Measurements from ENCODE around the gene SPAAR. TPM values are rescaled to one million over a fixed set of nuclear protein-coding genes. Genes with fewer than 3 reads are reported as not detected.

Gene SPAAR
- polyA plus RNA-seq, 2 of the 4 experiments (the other 2 are of a cell fraction), result not detected

- Histone ChIP-seq H3K4me3 (no peak overlapping the region), H3K4me1 (peaks cover 2% of the 10 kb centered on the region; the same call in 1 of the 3 replicates), H3K27ac (no peak overlapping the region), H3K4me2 (no peak overlapping the region), H3K9me3 (no peaks in the 10 kb centered on the region)
- FAIRE-seq, result no peak
- CTCF ChIA-PET, result interaction anchor here (1.6 to 4.5 kb wide), 2 partner anchors 12 to 27 kb away, joined by 4 to 25 read pairs; no protein-coding TSS in a partner anchor
- WGBS (ENCODE audit: missing lambda C conversion rate), result 71% methylated on average over 19 of the region's 19 CpGs
- DNase-seq (ENCODE audit: low read depth in 1 of 2, low spot score in 1 of 2), result no peak
- ATAC-seq, result no peak
- TF ChIP-seq EP300 (IDR thresholded peaks at IDR 0.05) (no peak), KDM1A (IDR thresholded peaks at IDR 0.05; ENCODE audit: low read depth) (no peak), NFE2L2 (conservative IDR thresholded peaks at IDR 0.05; ENCODE audit: low read length) (no peak), CEBPB (IDR thresholded peaks at IDR 0.05) (no peak), ESRRA (IDR thresholded peaks at IDR 0.05; ENCODE audit: borderline replicate concordance, low read length) (no peak), ZNF302 (CRISPR knock-in tag; IDR thresholded peaks at IDR 0.05) (no peak), ATOH8 (CRISPR knock-in tag; IDR thresholded peaks at IDR 0.05; ENCODE audit: low read depth) (no peak), CBX2 (IDR thresholded peaks at IDR 0.05; ENCODE audit: borderline replicate concordance, low read depth) (no peak), HES2 (IDR thresholded peaks at IDR 0.05) (no peak), HDAC2 (IDR thresholded peaks at IDR 0.05) (no peak), HMGXB4 (CRISPR knock-in tag; IDR thresholded peaks at IDR 0.05; ENCODE audit: borderline replicate concordance) (no peak), RAD21 (conservative IDR thresholded peaks at IDR 0.05 in 1 of 2, IDR thresholded peaks at IDR 0.05 in 1 of 2) (no peak), MYC (IDR thresholded peaks at IDR 0.05; ENCODE audit: borderline replicate concordance, low read length) (no peak), MAX (IDR thresholded peaks at IDR 0.05) (no peak), CHD4 (IDR thresholded peaks at IDR 0.05; ENCODE audit: borderline replicate concordance) (no peak), HEYL (CRISPR knock-in tag; IDR thresholded peaks at IDR 0.05) (no peak), JUN (IDR thresholded peaks at IDR 0.05) (no peak), FOXS1 (CRISPR knock-in tag; IDR thresholded peaks at IDR 0.05) (no peak), SREBF2 (IDR thresholded peaks at IDR 0.05) (no peak), CHD2 (IDR thresholded peaks at IDR 0.05; ENCODE audit: low read length, partially characterized antibody) (no peak)
- POLR2A ChIA-PET, result no interaction called here
Observed at GRCh38 chr9:35869621-35870216, 39.6 kb upstream of the SPAAR start.

- CTCF ChIA-PET, result interaction anchor here (0.6 to 4.5 kb wide), 5 partner anchors 9 to 80 kb away, joined by 3 to 25 read pairs (median 4); no protein-coding TSS in a partner anchor
- Histone ChIP-seq H3K4me3 (no peak within 1 kb of the TSS), H3K4me1 (peaks cover 2% of the 10 kb centered on the region; the same call in 1 of the 3 replicates), H3K4me2 (no peak within 1 kb of the TSS), H3K9me3 (peaks cover 2% of the 10 kb centered on the region; the same call in 1 of the 3 replicates), H3K27ac (no peak within 1 kb of the TSS)
- no peak for FAIRE-seq
- no peak for ATAC-seq
- 80% methylated on average over 8 of the region's 8 CpGs for WGBS (ENCODE audit: missing lambda C conversion rate)
- POLR2A ChIA-PET, result no interaction called here
- no peak for DNase-seq (ENCODE audit: low read depth in 1 of 2, low spot score in 1 of 2)
- TF ChIP-seq JUN (IDR thresholded peaks at IDR 0.05) (no peak), HMGXB4 (CRISPR knock-in tag; IDR thresholded peaks at IDR 0.05; ENCODE audit: borderline replicate concordance) (no peak), NR3C1 (IDR thresholded peaks at IDR 0.05) (no peak), HOXB13 (CRISPR knock-in tag; IDR thresholded peaks at IDR 0.05; ENCODE audit: low read depth) (no peak), FOSL2 (IDR thresholded peaks at IDR 0.05) (no peak), FOSL2 (CRISPR knock-in tag; IDR thresholded peaks at IDR 0.05) (no peak), REST (IDR thresholded peaks at IDR 0.05) (no peak), RFX5 (IDR thresholded peaks at IDR 0.05) (no peak), BHLHE40 (IDR thresholded peaks at IDR 0.05; ENCODE audit: low read depth, low read length) (no peak), EHF (CRISPR knock-in tag; IDR thresholded peaks at IDR 0.05) (no peak), KDM1A (IDR thresholded peaks at IDR 0.05; ENCODE audit: low read depth) (no peak), HOXA7 (CRISPR knock-in tag; IDR thresholded peaks at IDR 0.05) (no peak), CHD2 (IDR thresholded peaks at IDR 0.05; ENCODE audit: low read length, partially characterized antibody) (no peak), ZC3H11A (IDR thresholded peaks at IDR 0.05) (no peak)
Observed at GRCh38 chr9:35870351-35870923, 38.9 kb upstream of the SPAAR start, which contains the start of gene OR13J1. OR13J1 (minus strand) TSS chr9:35870401; CDS start chr9:35870401, 0 bp downstream.

Measured in A549 (cell line).